Stimulated activated CD8-positive, alpha-beta memory T cell treated with anti-CD3 and anti-CD28 coated beads, Interleukin-15, amount 100 ng/mL, for 24 hours (primary cell): Measurements from ENCODE around the gene TXNDC5.
"Not testable (repeated sequence)": the region's sequence is repeated elsewhere in the genome, so short reads cannot be mapped to it uniquely, and the experiment has no call there.

Experiments used
- DNase-seq: peaks from one replicate; pipeline ENCODE4 v3.0.0-alpha.2; 2020; ENCODE audit warnings: low read depth

TXNDC5 gene

GRCh38 chr6:7895125-7895423, 15.5 kb downstream of the TXNDC5 start:
- no peak for DNase-seq

- DNase-seq, result no peak
These were observed 16.1 kb downstream of the TXNDC5 start for GRCh38 chr6:7894262-7895124.

GRCh38 chr6:7893342-7893741, 17.2 kb downstream of the TXNDC5 start:
- DNase-seq, result no peak

- DNase-seq, result not testable (repeated sequence)
These were observed 18.2 kb downstream of the TXNDC5 start for GRCh38 chr6:7892367-7892766.

GRCh38 chr6:7891078-7891872, 19.3 kb downstream of the TXNDC5 start:
- DNase-seq, result no peak

GRCh38 chr6:7888587-7889357, 21.8 kb downstream of the TXNDC5 start:
- no peak for DNase-seq

GRCh38 chr6:7887278-7887991, 23.2 kb downstream of the TXNDC5 start:
- no peak for DNase-seq

- DNase-seq, result no peak
These were observed 24.5 kb downstream of the TXNDC5 start for GRCh38 chr6:7886132-7886531.

- no peak for DNase-seq
These were observed 27.2 kb downstream of the TXNDC5 start for GRCh38 chr6:7883381-7883780.

- no peak for DNase-seq
These were observed 27.9 kb downstream of the TXNDC5 start for GRCh38 chr6:7882505-7883257.

GRCh38 chr6:7881765-7882500, 28.7 kb downstream of the TXNDC5 start:
- DNase-seq, result no peak

GRCh38 chr6:7880718-7881107, 29.9 kb downstream of the TXNDC5 start:
- DNase-seq, result no peak

GRCh38 chr6:7879980-7880717, 30.4 kb downstream of the TXNDC5 start:
- DNase-seq, result no peak

- DNase-seq, result no peak
These were observed 31.0 kb downstream of the TXNDC5 start for GRCh38 chr6:7879579-7879978.

- no peak for DNase-seq
These were observed 31.5 kb downstream of the TXNDC5 start for GRCh38 chr6:7879043-7879442.

GRCh38 chr6:7878401-7878964, 32.1 kb downstream of the TXNDC5 start:
- DNase-seq, result no peak

GRCh38 chr6:7868926-7869325, 41.7 kb downstream of the TXNDC5 start:
- DNase-seq, result no peak

- DNase-seq, result no peak
These were observed 44.1 kb downstream of the TXNDC5 start for GRCh38 chr6:7866526-7866925.

GRCh38 chr6:7865781-7866180, 44.8 kb downstream of the TXNDC5 start:
- no peak for DNase-seq

- DNase-seq, result no peak
These were observed 51.0 kb downstream of the TXNDC5 start for GRCh38 chr6:7859591-7859990.
